Fibroblast of villous mesenchyme (primary cell): ENCODE measurements around the gene NXPH4. TPM values are rescaled to one million over a fixed set of nuclear protein-coding genes. Genes with fewer than 3 reads are reported as not detected.

ENCODE experiments used
- DNase-seq: peaks from one replicate; pipeline ENCODE4 v3.0.0-alpha.2; 2010; ENCODE audit warnings: low read depth
- H3K4me3 ChIP-seq: 2 replicates; pipeline ENCODE4 v1.5.1; 2011; ENCODE audit warnings: low read depth, mild to moderate bottlenecking, low read length
- total RNA-seq: library from RNA; depleted of rRNA; stranded (reverse); fragments of >200 nt; gene quantifications from 2 replicates; pipeline ENCODE4 v1.2.3, GENCODE V29; 2012
- TF ChIP-seq, protein P1 (sequence below): IDR thresholded peaks from 2 replicates; pipeline ENCODE4 v1.5.1; 2012; ENCODE audit warnings: low read depth, mild to moderate bottlenecking, low read length; ENCODE audit not compliant: insufficient read depth

Gene NXPH4
- total RNA-seq, 1 donor = 1.3 TPM

DNA sequence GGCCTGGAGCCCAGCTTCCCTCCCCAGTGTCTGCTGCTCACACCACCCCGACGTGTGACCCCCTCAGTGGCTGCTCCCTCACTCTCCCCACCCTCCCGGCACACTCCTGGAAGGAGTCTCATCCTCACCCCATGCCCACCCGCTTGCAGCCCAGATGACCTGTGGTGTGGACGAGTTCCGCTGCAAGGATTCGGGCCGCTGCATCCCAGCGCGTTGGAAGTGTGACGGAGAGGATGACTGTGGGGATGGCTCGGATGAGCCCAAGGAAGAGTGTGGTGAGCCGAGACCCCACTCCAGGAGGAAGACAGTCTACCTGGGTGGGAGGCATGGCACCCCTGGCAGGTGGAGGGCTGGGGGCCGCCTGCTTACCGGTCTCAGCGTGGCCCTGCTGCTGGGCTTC, 15.0 kb upstream of the NXPH4 start:
- no peak for DNase-seq
- H3K4me3 ChIP-seq = no peak overlapping the region
- TF ChIP-seq, protein P1, sequence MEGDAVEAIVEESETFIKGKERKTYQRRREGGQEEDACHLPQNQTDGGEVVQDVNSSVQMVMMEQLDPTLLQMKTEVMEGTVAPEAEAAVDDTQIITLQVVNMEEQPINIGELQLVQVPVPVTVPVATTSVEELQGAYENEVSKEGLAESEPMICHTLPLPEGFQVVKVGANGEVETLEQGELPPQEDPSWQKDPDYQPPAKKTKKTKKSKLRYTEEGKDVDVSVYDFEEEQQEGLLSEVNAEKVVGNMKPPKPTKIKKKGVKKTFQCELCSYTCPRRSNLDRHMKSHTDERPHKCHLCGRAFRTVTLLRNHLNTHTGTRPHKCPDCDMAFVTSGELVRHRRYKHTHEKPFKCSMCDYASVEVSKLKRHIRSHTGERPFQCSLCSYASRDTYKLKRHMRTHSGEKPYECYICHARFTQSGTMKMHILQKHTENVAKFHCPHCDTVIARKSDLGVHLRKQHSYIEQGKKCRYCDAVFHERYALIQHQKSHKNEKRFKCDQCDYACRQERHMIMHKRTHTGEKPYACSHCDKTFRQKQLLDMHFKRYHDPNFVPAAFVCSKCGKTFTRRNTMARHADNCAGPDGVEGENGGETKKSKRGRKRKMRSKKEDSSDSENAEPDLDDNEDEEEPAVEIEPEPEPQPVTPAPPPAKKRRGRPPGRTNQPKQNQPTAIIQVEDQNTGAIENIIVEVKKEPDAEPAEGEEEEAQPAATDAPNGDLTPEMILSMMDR = no peak

DNA sequence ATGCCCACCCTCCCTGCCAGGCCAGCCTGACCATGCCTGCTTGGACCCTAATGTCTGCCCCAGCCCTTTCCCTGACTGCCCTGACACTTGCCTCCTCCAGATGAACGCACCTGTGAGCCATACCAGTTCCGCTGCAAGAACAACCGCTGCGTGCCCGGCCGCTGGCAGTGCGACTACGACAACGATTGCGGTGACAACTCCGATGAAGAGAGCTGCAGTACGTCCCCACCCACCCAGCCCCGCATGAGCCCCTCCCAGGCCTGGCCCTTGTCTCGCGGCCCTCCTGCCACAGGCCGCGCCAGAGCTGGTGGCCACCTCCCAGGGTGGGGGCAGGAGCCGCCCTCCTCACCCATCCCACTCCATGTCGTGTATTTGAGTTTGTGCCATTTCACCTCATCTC, 14.3 kb upstream of the NXPH4 start:
- TF ChIP-seq, protein P1 = no peak
- DNase-seq = no peak
- no peak overlapping the region for H3K4me3 ChIP-seq

DNA sequence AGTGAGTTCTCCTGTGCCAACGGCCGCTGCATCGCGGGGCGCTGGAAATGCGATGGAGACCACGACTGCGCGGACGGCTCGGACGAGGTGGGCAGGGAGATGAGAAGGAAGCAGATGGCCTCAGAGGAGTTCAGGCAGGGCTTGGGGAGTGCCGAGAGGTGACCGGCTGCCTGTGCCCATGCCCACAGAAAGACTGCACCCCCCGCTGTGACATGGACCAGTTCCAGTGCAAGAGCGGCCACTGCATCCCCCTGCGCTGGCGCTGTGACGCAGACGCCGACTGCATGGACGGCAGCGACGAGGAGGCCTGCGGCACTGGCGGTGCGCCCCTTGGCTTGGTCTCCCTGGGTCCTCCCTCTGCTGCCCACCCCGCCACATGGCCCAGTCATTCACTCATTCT, 13.4 kb upstream of the NXPH4 start:
- TF ChIP-seq, protein P1 = no peak
- H3K4me3 ChIP-seq = no peak overlapping the region
- no peak for DNase-seq

DNA sequence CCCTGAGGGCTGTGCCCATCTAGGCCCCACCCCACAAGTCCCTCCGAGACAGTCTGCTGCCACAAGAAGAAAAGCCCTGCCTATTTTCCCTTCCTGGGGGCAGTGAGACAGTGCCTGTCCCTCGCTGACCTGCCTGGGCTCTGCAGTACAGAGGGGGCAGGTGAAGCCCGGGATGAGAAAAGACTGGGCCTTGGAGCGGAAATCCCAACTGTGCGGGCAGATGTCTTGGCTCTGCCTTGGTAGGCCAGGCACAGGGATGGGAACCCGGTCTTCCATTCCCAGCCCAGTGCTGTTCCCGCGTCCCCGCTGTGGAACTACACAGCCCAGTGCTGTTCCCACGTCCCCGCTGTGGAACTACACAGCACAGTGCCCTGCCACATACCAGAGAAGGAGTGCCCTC, 12.8 kb upstream of the NXPH4 start:
- TF ChIP-seq, protein P1 = no peak
- DNase-seq = no peak
- H3K4me3 ChIP-seq = no peak overlapping the region

DNA sequence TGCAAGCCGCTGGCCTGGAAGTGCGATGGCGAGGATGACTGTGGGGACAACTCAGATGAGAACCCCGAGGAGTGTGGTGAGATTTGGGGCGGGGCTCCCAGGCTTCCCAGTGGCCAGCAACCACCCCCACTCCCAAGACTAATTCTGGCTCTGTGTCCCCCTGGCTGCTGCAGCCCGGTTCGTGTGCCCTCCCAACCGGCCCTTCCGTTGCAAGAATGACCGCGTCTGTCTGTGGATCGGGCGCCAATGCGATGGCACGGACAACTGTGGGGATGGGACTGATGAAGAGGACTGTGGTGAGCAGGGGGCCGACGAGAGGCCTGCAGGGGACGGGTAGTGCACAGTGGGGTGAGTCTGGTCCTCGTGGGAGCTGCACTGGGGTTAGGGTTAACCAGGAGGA, 12.1 kb upstream of the NXPH4 start:
- no peak for DNase-seq
- no peak overlapping the region for H3K4me3 ChIP-seq
- TF ChIP-seq, protein P1 = no peak

DNA sequence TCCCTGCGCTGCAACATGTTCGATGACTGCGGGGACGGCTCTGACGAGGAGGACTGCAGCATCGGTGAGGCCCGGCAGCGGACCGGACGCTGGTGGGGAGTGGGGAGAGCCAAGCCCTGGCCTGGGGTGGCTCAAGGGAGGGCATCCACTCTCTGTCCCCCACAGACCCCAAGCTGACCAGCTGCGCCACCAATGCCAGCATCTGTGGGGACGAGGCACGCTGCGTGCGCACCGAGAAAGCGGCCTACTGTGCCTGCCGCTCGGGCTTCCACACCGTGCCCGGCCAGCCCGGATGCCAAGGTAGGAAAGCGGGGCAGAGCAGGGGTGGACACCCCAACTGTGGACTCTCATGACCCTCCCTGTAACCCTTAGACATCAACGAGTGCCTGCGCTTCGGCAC, 11.4 kb upstream of the NXPH4 start:
- no peak overlapping the region for H3K4me3 ChIP-seq
- DNase-seq = no peak
- TF ChIP-seq, protein P1 = no peak

DNA sequence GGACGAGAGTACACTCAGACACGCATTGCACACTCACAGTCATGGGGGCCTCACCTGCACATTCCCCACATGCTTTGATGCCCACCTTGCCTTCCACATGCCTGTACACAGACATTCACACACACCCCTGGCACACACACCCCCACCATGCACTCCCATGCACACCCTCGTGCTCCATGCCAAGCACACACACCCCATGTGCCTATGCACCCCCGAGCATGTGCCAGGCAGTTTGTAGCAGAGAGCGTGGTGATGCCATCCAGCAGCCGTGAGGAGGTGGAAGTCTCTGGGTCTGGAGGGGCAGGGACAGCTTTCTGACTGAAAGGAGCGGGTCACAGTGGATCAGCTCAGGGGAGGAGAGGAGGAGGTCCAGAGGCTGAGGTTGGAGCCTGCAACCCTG, 10.7 kb upstream of the NXPH4 start:
- TF ChIP-seq, protein P1 = no peak
- no peak for DNase-seq
- no peak overlapping the region for H3K4me3 ChIP-seq
